GM19193 (cell line): ENCODE measurements around the gene CENPE.

Experiments used
- POLR2A ChIP-seq: IDR thresholded peaks from 4 replicates; pipeline ENCODE4 v1.6.1; 2011; ENCODE audit not compliant: insufficient read depth, insufficient read length; ENCODE audit errors: extremely low read depth

Gene CENPE

GRCh38 chr4:103060453-103061148 is 137.5 kb downstream of the CENPE start:
- no peak for TF ChIP-seq POLR2A
